Urothelium cell line (cell line): ENCODE results near the gene SSR4.

Experiments used
- DNase-seq: peaks from one replicate; pipeline ENCODE4 v3.0.0; 2011; ENCODE audit warnings: low spot score, mixed read lengths
- FAIRE-seq: peaks from 2 replicates; lab custom pipeline; 2011; peaks lifted over from hg19 to GRCh38; lab: Jason Lieb, UNC

SSR4 gene

GRCh38 chrX:153780678-153781427, 13.6 kb upstream of the SSR4 start, which contains the start of gene SRPK3:
Gene SRPK3 (plus strand): TSS chrX:153781041. CDS start chrX:153781087, 46 bp downstream.
- DNase-seq = no peak
- no peak for FAIRE-seq

DNA sequence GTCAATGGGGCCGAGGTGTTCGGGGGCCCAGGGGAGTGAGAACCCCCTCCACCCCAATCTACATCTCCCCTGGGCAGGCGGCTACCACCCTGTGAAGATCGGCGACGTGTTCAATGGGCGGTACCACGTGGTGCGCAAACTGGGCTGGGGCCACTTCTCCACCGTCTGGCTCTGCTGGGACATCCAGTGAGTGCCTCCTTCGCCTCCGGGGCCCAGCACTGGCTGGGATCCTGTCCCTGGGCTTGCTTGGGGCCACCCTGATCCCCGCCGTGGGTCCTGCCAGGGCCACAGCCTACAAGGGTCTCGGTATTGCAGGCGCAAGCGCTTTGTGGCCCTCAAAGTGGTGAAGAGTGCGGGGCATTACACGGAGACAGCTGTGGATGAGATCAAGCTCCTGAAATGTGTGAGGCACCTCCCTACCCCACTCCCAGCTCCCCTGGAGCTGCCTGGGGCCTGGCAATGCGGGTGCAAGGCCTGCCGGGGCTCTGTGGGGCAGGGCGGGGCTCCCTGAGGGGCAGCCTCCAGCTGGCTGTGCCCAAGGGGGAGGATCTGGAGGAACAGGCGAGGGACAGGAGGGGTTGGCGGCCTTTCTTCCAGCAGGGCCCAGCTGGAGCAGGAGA, 12.9 kb upstream of the SSR4 start:
- FAIRE-seq = no peak
- DNase-seq = no peak

- FAIRE-seq (no peak), DNase-seq (no peak)
These were observed 12.2 kb upstream of the SSR4 start for GRCh38 chrX:153782313-153782712.

- FAIRE-seq (no peak), DNase-seq (no peak)
These were observed 11.6 kb upstream of the SSR4 start for GRCh38 chrX:153782871-153783270.

GRCh38 chrX:153783378-153784013, 11.0 kb upstream of the SSR4 start:
- DNase-seq (no peak), FAIRE-seq (no peak)

- DNase-seq (no peak), FAIRE-seq (no peak)
These were observed 10.0 kb upstream of the SSR4 start for GRCh38 chrX:153784325-153784967.

DNA sequence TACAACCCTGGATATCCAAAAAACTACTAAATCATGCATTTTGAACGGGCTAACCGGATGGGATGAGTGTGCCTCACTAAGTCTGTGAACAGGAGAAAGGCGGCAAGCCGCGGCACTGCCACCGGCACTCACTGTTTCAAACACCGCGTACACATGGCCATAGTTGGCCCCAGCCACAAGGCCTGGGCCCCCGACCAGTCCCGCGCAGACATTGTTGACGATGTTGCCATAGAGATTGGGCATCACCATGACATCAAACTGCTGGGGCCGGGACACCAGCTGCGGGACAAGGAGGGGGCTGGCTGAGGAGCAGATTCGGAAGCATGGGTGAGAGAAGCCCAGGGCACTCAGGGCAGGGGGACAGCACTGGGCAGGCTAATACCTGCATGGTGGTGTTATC, 7.8 kb upstream of the SSR4 start:
- no peak for FAIRE-seq
- DNase-seq = no peak

DNA sequence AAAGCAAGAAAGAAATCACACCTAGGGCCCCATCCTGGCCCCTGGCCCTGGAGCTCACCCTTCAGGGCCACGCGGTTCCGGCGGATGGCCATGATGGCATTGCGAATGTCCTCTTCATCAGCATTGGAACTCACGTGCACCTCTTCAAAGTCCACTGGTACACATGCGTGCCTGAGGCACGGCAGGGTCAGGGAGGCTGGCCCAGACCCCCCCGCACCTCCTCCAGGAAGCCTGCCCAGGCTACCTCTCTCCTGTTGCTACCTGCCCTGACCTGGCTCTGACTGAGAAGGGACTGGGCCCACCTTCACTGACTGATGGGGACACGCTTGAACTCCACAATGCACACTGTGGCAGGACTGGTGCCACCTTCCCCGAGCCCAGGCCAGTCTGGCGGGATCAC, 4.8 kb upstream of the SSR4 start:
- FAIRE-seq = no peak
- no peak for DNase-seq

- FAIRE-seq = no peak
These were observed 3.2 kb upstream of the SSR4 start for GRCh38 chrX:153791104-153791852.

GRCh38 chrX:153792368-153792767, 2.1 kb upstream of the SSR4 start:
- FAIRE-seq (no peak), DNase-seq (no peak)

More at GRCh38 chrX:153791104-153791852, 3.2 kb upstream of the SSR4 start:
- no peak for DNase-seq

GRCh38 chrX:153793291-153793690, 1.2 kb upstream of the SSR4 start:
- DNase-seq (no peak), FAIRE-seq (no peak)

- no peak for FAIRE-seq
- DNase-seq = no peak
These were observed 689 bp downstream of the SSR4 start for GRCh38 chrX:153794897-153795816.

GRCh38 chrX:153797415-153798015, 3.0 kb downstream of the SSR4 start:
- no peak for FAIRE-seq
- no peak for DNase-seq

DNA sequence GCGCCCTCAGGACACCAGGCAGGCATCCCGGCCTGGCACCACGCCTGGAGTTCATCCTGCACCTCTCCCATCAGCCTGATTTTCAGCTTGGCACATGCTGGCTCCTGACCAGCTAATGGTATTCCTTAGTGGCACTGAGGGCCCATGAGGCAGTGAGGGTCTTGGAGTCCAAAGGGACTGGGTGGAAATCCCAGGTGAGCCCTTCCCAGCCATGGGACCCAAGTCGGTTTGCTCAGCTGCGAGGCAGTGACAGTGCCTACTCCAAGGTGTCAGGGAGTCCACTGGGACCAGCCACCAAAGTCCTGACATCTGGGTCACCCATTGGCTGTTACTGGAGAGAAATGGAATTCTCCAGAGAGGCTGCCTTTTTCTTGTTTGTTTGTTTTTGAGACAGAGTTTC, 4.9 kb downstream of the SSR4 start:
- DNase-seq (no peak), FAIRE-seq (no peak)

GRCh38 chrX:153800177-153800722, 5.8 kb downstream of the SSR4 start:
- DNase-seq = no peak
- no peak for FAIRE-seq

DNA sequence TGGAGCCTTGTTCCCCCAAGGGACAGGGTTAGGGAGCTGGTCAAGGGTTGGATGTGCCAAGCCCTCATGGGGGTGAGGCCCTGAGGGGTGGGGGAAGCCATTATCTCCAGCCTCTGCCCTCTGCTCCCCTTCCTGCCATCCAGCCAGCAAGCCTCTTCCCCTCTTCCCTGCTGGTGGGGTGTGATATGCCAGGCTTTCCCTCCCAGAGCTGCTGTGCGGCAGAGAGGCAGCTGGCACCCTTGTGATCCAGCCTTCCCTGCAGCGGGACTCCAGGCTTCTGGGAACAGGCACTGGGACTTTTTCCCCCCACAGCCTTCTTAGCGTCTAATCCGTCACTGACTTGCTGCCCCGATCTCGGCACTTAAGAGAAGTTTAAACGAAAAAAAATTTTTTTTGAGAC, 6.3 kb downstream of the SSR4 start:
- FAIRE-seq (no peak), DNase-seq (no peak)

GRCh38 chrX:153801669-153802068, 7.2 kb downstream of the SSR4 start:
- FAIRE-seq = no peak
- DNase-seq = no peak

DNA sequence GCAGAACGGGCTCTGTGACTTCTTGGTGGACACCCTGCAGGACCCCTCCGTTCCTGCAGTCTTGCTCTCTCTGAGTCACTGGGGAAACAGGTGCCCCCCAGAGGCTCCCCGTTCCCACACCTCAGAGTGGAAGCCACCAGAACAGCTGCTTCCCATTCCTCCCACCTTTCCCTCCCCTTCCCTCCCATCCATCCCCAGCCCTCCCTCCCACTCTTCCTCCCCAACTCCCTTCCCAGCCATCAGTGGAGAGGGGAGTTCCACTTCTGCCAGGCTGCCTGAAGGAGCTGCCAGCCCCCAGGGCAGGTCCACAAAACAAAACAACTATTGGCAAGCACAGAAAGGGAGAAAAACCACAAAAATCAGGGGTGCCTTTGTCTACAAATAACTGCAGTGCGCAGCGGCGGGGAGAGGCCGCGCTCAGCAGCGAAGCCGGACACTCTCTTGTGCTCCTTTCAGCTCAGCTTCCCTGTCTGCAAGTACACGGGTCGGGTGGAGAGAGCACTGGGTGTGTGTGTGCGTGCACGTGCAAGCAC, 8.1 kb downstream of the SSR4 start:
- DNase-seq (no peak), FAIRE-seq (no peak)
